Measurements from ENCODE around the gene CLDN16.

CLDN16 gene

DNA sequence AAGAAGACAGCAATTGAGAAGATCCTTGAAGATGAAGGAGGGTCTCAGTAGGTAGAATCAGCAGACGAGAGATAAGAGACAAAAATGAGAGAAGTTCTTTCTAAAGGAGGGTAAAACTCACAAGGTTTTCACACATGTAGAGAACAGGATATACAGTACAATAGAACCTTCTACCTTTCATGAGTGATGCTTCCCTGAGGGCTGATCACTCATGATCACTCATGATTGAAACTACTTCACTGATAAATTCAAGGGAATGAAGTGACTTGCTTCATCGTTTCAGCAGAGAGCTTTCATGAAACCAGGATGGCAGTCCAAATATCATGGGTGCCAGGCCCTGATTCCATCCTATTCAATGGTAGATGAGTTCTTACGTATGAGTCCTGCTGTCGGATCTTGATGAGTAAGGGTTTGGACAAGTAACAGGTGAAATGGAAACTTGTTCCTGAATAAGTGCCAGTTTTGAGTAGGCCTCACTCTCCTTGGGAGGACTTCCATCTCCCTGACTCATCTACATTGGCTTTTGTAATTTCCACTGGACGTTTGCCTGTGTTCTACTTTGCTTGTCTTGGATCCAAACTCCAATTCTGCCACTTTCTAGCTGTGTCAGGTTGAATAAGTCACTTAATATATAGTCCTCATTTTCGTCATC is 9.6 kb upstream of the CLDN16 start:
- no peaks in the 10 kb centered on the region for H3K4me1 ChIP-seq (ENCODE audit: control extremely low read depth in 1 of 4, control insufficient read depth in 4 of 4, insufficient read depth in 4 of 4, low read length in 3 of 4)
- ChIA-PET CTCF (no interaction called here), POLR2A (no interaction called here)
- H3K9me3 ChIP-seq (ENCODE audit: control extremely low read depth in 1 of 5, control insufficient read depth in 4 of 5, insufficient read depth in 2 of 5, low read depth in 1 of 5, low read length in 4 of 5), result no peaks in the 10 kb centered on the region
- no peak for DNase-seq
- peaks cover 0 to 3% (median 0%) of the 10 kb centered on the region in 5 experiments for H3K27me3 ChIP-seq (replicated peaks in 2 of 5; ENCODE audit: control insufficient read depth in 4 of 5, insufficient read depth in 5 of 5, low read length in 4 of 5)
- no peaks in the 10 kb centered on the region for H3K36me3 ChIP-seq (ENCODE audit: control insufficient read depth in 4 of 4, insufficient read depth in 4 of 4, low read length in 3 of 4)
- H3K4me3 ChIP-seq (ENCODE audit: control insufficient read depth in 1 of 7, extremely low read depth in 1 of 7, insufficient read depth in 4 of 7, low read depth in 2 of 7, low read length in 6 of 7), result no peak overlapping the region
- H3K27ac ChIP-seq (ENCODE audit: insufficient read depth in 1 of 2, low read depth in 1 of 2, low read length in 2 of 2, poor library complexity in 1 of 2, severe bottlenecking in 2 of 2), result no peak overlapping the region
- WGBS (ENCODE audit: insufficient coverage), result 100% methylated on average over 2 of the region's 6 CpGs

DNA sequence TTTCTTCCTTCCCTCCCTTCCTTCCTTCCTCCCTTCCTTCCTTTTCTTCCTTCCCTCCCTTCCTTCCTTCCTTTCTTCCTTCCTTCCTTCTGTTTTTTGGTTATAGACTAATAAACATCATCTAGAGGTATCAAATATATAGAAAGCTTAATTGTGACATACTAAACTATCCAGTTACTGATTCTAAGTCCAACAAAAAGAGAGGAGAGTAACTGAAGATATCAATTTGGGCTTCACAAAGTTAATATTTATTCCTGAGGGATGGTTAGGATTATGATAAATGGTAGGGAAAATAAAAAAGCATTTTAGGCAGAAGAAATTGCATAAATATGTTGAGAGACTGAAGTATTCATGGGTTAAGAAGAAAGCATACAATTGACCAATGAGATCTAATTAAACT is 7.8 kb upstream of the CLDN16 start:
- CTCF ChIA-PET, result no interaction called here
- H3K27ac ChIP-seq (ENCODE audit: insufficient read depth in 1 of 2, low read depth in 1 of 2, low read length in 2 of 2, poor library complexity in 1 of 2, severe bottlenecking in 2 of 2), result no peak overlapping the region
- POLR2A ChIA-PET, result no interaction called here
- no peak overlapping the region for H3K4me3 ChIP-seq (ENCODE audit: control insufficient read depth in 1 of 7, extremely low read depth in 1 of 7, insufficient read depth in 4 of 7, low read depth in 2 of 7, low read length in 6 of 7)
- no peak for DNase-seq
- H3K9me3 ChIP-seq (ENCODE audit: control extremely low read depth in 1 of 5, control insufficient read depth in 4 of 5, insufficient read depth in 2 of 5, low read depth in 1 of 5, low read length in 4 of 5), result no peaks in the 10 kb centered on the region
- peaks cover 0 to 3% (median 0%) of the 10 kb centered on the region in 5 experiments for H3K27me3 ChIP-seq (replicated peaks in 2 of 5; ENCODE audit: control insufficient read depth in 4 of 5, insufficient read depth in 5 of 5, low read length in 4 of 5)
- no peaks in the 10 kb centered on the region for H3K4me1 ChIP-seq (ENCODE audit: control extremely low read depth in 1 of 4, control insufficient read depth in 4 of 4, insufficient read depth in 4 of 4, low read length in 3 of 4)
- H3K36me3 ChIP-seq (ENCODE audit: control insufficient read depth in 4 of 4, insufficient read depth in 4 of 4, low read length in 3 of 4), result no peaks in the 10 kb centered on the region

DNA sequence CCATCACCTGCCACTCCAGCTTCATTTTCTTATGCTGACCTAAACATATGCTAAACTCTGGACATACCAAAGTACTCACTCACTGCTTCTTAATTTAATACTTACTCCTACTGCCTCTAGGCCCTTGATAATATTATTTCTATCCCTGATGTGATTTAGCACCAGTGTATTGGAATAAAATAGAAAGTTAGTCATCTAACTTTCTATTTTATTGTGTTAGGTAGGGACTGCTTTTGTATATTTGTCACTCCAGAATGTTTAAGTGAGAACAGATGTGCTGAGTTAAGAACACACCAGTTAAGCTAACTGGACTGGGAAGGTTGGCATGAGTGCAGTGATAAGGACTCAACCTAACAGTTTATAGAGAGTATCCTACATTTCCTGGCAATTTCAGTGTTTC is 6.5 kb upstream of the CLDN16 start:
- POLR2A ChIA-PET, result no interaction called here
- no peak overlapping the region for H3K4me3 ChIP-seq (ENCODE audit: control insufficient read depth in 1 of 7, extremely low read depth in 1 of 7, insufficient read depth in 4 of 7, low read depth in 2 of 7, low read length in 6 of 7)
- H3K27me3 ChIP-seq (replicated peaks in 2 of 5; ENCODE audit: control insufficient read depth in 4 of 5, insufficient read depth in 5 of 5, low read length in 4 of 5), result peaks cover 0 to 3% (median 0%) of the 10 kb centered on the region in 5 experiments
- H3K9me3 ChIP-seq (ENCODE audit: control extremely low read depth in 1 of 5, control insufficient read depth in 4 of 5, insufficient read depth in 2 of 5, low read depth in 1 of 5, low read length in 4 of 5), result no peaks in the 10 kb centered on the region
- CTCF ChIA-PET, result no interaction called here
- no peak for DNase-seq
- no peaks in the 10 kb centered on the region for H3K36me3 ChIP-seq (ENCODE audit: control insufficient read depth in 4 of 4, insufficient read depth in 4 of 4, low read length in 3 of 4)
- H3K27ac ChIP-seq (ENCODE audit: insufficient read depth in 1 of 2, low read depth in 1 of 2, low read length in 2 of 2, poor library complexity in 1 of 2, severe bottlenecking in 2 of 2), result no peak overlapping the region
- no peaks in the 10 kb centered on the region for H3K4me1 ChIP-seq (ENCODE audit: control extremely low read depth in 1 of 4, control insufficient read depth in 4 of 4, insufficient read depth in 4 of 4, low read length in 3 of 4)

DNA sequence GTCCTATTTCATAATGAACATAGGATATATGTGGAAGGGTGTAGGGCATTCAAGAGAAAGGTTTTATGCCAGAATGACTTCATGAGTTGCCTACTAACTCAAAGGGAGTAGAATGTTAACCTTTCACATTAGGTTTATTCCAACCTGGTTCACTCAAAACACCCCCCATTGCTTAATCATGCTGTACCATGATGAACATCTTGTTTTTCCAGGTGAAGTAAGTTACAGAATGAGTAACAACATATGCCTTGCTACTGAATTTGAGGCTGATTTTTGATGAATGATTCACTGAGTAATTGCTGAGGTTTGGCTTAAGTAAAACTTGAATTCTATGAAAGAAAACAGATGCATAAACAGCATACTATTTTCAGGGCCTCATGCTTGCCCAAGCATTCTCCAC is 5.9 kb upstream of the CLDN16 start:
- DNase-seq, result no peak
- no peaks in the 10 kb centered on the region for H3K4me1 ChIP-seq (ENCODE audit: control extremely low read depth in 1 of 4, control insufficient read depth in 4 of 4, insufficient read depth in 4 of 4, low read length in 3 of 4)
- no peaks in the 10 kb centered on the region for H3K9me3 ChIP-seq (ENCODE audit: control extremely low read depth in 1 of 5, control insufficient read depth in 4 of 5, insufficient read depth in 2 of 5, low read depth in 1 of 5, low read length in 4 of 5)
- ChIA-PET POLR2A (no interaction called here), CTCF (no interaction called here)
- H3K27ac ChIP-seq (ENCODE audit: insufficient read depth in 1 of 2, low read depth in 1 of 2, low read length in 2 of 2, poor library complexity in 1 of 2, severe bottlenecking in 2 of 2), result no peak overlapping the region
- H3K27me3 ChIP-seq (replicated peaks in 2 of 5; ENCODE audit: control insufficient read depth in 4 of 5, insufficient read depth in 5 of 5, low read length in 4 of 5), result peaks cover 0 to 3% (median 0%) of the 10 kb centered on the region in 5 experiments
- H3K36me3 ChIP-seq (ENCODE audit: control insufficient read depth in 4 of 4, insufficient read depth in 4 of 4, low read length in 3 of 4), result no peaks in the 10 kb centered on the region
- no peak overlapping the region for H3K4me3 ChIP-seq (ENCODE audit: control insufficient read depth in 1 of 7, extremely low read depth in 1 of 7, insufficient read depth in 4 of 7, low read depth in 2 of 7, low read length in 6 of 7)

DNA sequence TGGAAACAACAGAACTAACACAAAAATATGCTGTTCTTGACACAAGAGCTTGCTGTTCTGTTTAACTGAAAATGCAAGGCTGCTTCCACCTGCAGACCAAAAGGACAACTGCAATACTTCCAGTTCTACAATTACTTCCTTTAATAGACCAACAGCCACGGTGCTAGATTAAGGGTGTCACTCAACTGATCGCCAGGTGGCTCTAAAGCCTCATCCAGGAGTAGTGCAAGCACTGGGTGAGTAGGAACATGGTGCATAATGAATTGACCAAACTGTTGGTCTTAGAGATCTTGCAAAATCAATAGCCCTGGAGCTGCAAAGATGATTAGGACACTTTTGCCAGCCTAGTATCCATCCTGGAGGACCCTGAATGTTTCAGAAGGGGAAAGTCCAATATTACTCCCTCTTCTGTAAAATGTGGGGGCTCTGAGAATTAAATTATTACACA is 3.6 kb upstream of the CLDN16 start:
- DNase-seq, result peak; percentile 45 to 64 (median 62)
- 6% methylated on average over 2 of the region's 2 CpGs for WGBS (ENCODE audit: insufficient coverage)
- no peaks in the 10 kb centered on the region for H3K4me1 ChIP-seq (ENCODE audit: control extremely low read depth in 1 of 4, control insufficient read depth in 4 of 4, insufficient read depth in 4 of 4, low read length in 3 of 4)
- no peaks in the 10 kb centered on the region for H3K36me3 ChIP-seq (ENCODE audit: control insufficient read depth in 4 of 4, insufficient read depth in 4 of 4, low read length in 3 of 4)
- H3K4me3 ChIP-seq (ENCODE audit: control insufficient read depth in 1 of 7, extremely low read depth in 1 of 7, insufficient read depth in 4 of 7, low read depth in 2 of 7, low read length in 6 of 7), result no peak overlapping the region
- no peaks in the 10 kb centered on the region for H3K9me3 ChIP-seq (ENCODE audit: control extremely low read depth in 1 of 5, control insufficient read depth in 4 of 5, insufficient read depth in 2 of 5, low read depth in 1 of 5, low read length in 4 of 5)
- H3K27me3 ChIP-seq (replicated peaks in 2 of 5; ENCODE audit: control insufficient read depth in 4 of 5, insufficient read depth in 5 of 5, low read length in 4 of 5), result peaks cover 0 to 5% (median 0%) of the 10 kb centered on the region in 5 experiments
- ChIA-PET CTCF (interaction anchor here (0.6 to 2.0 kb wide), 12 partner anchors 12 to 371 kb away, joined by 3 to 7 read pairs (median 3); no protein-coding TSS in a partner anchor), POLR2A (no interaction called here)
- no peak overlapping the region for H3K27ac ChIP-seq (ENCODE audit: insufficient read depth in 1 of 2, low read depth in 1 of 2, low read length in 2 of 2, poor library complexity in 1 of 2, severe bottlenecking in 2 of 2)

DNA sequence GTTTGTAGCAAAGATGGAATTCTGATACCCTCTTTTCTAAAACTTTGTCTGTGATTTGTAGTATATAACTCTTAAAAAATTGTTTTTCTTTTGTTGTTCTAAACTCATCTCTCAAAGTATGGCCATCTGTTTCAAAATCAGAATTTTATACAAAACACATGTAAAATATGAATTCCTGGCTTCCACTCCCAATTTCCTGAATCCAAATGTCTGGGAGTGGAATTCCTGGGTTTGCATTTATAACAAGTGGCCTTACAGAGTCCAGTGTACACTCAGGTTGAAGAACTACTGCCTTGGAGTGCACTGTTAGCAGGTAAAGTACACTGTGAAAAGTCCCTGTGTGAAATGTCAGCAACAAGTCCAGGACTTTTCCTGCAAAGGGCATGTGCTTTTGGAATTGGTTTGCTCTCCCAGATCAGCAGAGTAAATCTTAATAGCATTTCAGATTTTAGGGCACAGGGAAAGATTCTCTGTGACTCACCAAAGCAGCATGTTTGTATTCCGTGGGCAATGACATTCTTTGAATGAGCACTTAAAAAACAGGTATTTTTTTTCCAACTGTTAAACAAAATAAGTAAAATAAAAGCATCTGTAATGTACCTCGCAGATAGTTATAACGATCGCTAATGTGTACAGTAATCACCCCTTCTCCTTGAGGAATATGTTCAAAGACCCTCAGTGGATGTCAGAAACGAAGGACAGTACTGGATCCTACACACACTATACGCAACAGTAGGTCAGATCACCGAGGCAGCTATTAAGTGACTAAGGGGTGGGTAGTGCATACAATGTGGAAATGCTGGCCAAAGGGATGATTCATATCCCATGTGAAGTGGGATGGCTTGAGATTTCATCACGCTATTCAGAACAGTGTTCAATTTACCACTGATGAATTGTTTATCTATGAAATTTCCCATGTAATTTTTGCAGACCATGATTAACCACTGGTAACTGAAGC is 2.0 kb upstream of the CLDN16 start:
- POLR2A ChIA-PET, result no interaction called here
- Histone ChIP-seq H3K4me3 (ENCODE audit: control insufficient read depth in 1 of 7, extremely low read depth in 1 of 7, insufficient read depth in 4 of 7, low read depth in 2 of 7, low read length in 6 of 7) (no peak overlapping the region), H3K27me3 (replicated peaks in 2 of 5; ENCODE audit: control insufficient read depth in 4 of 5, insufficient read depth in 5 of 5, low read length in 4 of 5) (peaks cover 0 to 5% (median 0%) of the 10 kb centered on the region in 5 experiments), H3K36me3 (ENCODE audit: control insufficient read depth in 4 of 4, insufficient read depth in 4 of 4, low read length in 3 of 4) (no peaks in the 10 kb centered on the region), H3K27ac (ENCODE audit: insufficient read depth in 1 of 2, low read depth in 1 of 2, low read length in 2 of 2, poor library complexity in 1 of 2, severe bottlenecking in 2 of 2) (no peak overlapping the region), H3K9me3 (ENCODE audit: control extremely low read depth in 1 of 5, control insufficient read depth in 4 of 5, insufficient read depth in 2 of 5, low read depth in 1 of 5, low read length in 4 of 5) (no peaks in the 10 kb centered on the region), H3K4me1 (ENCODE audit: control extremely low read depth in 1 of 4, control insufficient read depth in 4 of 4, insufficient read depth in 4 of 4, low read length in 3 of 4) (no peaks in the 10 kb centered on the region)
- CTCF ChIA-PET, result interaction anchor here (1.1 to 1.6 kb wide), 2 partner anchors 13 to 165 kb away, joined by 4 read pairs; no protein-coding TSS in a partner anchor
- WGBS (ENCODE audit: insufficient coverage), result 95% methylated on average over 6 of the region's 8 CpGs
- no peak for DNase-seq

DNA sequence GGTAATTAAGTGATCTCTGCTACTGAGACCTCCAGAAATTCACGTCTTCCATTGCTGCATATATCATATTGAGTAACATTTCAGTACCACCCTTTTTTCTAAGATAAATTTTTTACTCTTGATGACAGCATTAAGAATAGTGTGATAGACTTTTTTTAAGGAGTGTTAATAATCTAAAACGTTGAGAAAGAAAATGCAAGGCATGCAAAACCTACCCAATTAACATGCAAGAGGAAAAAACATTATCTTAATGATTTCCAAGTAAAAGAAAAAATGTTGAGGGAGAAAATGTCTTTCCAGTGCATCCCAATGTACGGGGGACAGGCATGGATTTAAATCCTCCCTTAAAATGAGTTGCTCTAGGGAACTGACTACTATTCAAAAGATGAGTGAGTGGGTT is 740 bp downstream of the CLDN16 start:
- ChIA-PET POLR2A (no interaction called here), CTCF (no interaction called here)
- H3K9me3 ChIP-seq (ENCODE audit: control extremely low read depth in 1 of 5, control insufficient read depth in 4 of 5, insufficient read depth in 2 of 5, low read depth in 1 of 5, low read length in 4 of 5), result no peaks in the 10 kb centered on the region
- H3K4me1 ChIP-seq (ENCODE audit: control extremely low read depth in 1 of 4, control insufficient read depth in 4 of 4, insufficient read depth in 4 of 4, low read length in 3 of 4), result no peaks in the 10 kb centered on the region
- peaks cover 0 to 5% (median 0%) of the 10 kb centered on the region in 5 experiments for H3K27me3 ChIP-seq (replicated peaks in 2 of 5; ENCODE audit: control insufficient read depth in 4 of 5, insufficient read depth in 5 of 5, low read length in 4 of 5)
- H3K36me3 ChIP-seq (ENCODE audit: control insufficient read depth in 4 of 4, insufficient read depth in 4 of 4, low read length in 3 of 4), result no peaks in the 10 kb centered on the region
- no peak for DNase-seq
- 80% methylated on average over 1 of the region's 3 CpGs for WGBS (ENCODE audit: insufficient coverage)
- H3K27ac ChIP-seq (ENCODE audit: insufficient read depth in 1 of 2, low read depth in 1 of 2, low read length in 2 of 2, poor library complexity in 1 of 2, severe bottlenecking in 2 of 2), result no peak overlapping the region
- no peak overlapping the region for H3K4me3 ChIP-seq (ENCODE audit: control insufficient read depth in 1 of 7, extremely low read depth in 1 of 7, insufficient read depth in 4 of 7, low read depth in 2 of 7, low read length in 6 of 7)
